Measurements from ENCODE around the gene ADISSP.
"Not testable (repeated sequence)": the region's sequence is repeated elsewhere in the genome, so short reads cannot be mapped to it uniquely, and the experiment has no call there.

The ADISSP gene

DNA sequence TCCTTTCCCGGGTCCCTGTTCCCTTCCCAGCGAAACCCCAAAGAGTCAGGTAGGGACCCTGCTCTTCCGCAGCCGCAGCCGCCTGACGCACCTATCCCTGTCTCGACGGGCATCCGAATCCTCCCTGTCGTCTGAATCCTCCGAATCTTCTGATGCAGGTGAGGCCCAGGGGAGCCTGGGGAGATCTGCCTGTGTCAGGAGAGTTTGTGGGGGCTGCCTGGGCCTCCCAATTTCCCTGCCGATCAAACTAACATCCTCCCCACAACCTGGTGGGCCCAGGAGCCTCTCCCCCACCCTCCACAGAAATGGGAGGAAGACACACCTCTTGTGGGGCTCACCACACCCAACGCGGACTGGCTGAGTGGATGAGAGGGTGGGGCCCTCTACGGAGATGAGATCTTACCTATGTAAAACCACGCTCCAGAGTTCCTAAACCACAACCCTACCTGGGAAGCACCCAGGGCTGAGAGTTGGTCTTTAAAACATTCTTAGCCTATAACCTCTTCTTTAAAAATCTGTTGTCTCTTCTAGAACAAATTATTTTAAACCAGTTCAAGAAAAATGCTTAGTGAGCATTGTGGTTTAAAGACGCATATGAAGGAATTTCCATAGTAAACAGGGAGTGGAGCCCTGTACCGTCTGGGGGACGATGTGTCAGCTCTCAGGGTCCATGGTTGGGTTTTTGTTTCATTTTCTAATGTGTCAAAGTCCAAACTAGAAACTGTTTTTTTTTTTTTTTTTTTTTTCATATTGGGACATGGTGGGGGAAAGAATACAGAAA, 30.2 kb upstream of the ADISSP start:
- no peak for DNase-seq (ENCODE audit: low read depth)

DNA sequence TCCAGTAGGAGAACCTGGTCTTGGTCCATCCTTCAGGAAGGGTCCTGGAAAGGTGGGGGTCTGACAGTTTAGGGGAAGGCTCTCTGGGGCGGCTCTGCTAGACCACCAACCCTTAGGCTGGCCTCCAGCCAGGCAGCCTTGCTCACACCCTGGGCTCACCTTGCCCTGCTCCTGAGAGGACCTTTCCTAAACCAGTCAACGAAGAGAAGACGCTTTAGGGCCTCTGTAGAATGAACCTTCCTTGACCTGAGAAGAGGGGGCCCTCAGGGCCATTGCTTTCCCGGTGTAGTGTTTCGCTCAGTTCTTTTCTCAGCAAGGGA, 29.6 kb upstream of the ADISSP start:
- no peak for DNase-seq (ENCODE audit: low read depth)

GRCh38 chr20:3796477-3797225, 29.1 kb upstream of the ADISSP start:
- DNase-seq (ENCODE audit: low read depth): no peak

DNA sequence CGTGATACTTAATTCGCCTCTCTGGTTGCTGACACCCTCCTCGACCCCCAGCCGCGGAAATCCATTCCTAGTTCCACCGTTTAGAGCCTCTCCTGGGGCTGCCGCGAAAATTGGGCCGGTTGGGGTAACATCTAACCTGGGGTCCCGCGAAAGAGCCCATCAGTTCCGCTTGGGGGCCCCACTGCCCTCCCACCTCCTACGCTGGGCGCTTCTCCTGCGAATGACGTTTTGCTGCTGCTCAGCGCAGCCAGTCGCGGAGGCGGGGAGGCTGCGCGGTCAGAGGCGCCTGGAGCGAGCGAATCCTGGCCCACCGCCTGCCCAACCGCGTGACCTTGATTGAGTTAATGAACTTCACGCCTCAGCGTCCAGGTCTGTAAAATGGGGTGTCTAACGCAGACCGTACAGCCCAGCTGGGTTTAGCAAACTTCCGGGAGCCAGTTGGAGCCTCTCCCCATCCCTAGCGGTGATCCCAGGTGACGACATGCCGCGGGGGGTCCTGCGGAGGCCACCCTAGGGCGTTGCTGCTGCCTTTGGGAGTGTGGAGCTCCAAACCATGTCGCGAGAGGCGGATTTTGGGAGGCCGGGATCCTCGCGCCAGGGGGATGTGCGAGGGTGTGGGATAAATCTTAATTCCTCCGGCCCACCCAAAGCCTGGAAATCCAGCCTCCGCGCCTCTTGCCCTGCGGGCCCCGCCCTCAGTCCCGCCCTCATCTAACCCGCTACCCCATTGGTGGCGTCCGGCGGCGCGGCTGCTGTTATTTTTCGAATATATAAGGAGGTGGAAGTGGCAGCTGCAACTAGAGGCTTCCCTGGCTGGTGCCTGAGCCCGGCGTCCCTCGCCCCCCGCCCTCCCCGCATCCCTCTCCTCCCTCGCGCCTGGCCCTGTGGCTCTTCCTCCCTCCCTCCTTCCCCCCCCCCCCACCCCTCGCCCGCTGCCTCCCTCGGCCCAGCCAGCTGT, 28.2 kb upstream of the ADISSP start, which contains the start of gene CDC25B:
CDC25B (plus strand) TSS at position 800 of the 958 bp plus-strand sequence. CDS start 222 bp downstream, outside the sequence.
- DNase-seq (ENCODE audit: low read depth): peak; percentile 89

- no peak for DNase-seq (ENCODE audit: low read depth)
Measured at GRCh38 chr20:3794701-3795420, 27.3 kb upstream of the ADISSP start.

DNA sequence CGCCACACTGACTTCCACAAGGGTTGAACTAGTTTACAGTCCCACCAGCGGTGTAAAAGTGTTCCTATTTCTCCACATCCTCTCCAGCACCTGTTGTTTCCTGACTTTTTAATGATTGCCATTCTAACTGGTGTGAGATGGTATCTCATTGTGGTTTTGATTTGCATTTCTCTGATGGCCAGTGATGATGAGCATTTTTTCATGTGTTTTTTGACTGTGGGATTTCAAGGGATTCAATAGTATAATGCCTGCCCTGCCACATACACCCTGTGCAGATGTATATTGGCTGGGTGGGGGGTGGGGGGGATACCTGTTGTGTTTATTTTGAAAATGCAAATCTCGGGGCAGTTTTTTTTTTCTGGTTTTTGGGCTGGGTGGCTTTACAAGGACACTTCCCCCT, 26.6 kb upstream of the ADISSP start:
- DNase-seq (ENCODE audit: low read depth): not testable (repeated sequence)

DNA sequence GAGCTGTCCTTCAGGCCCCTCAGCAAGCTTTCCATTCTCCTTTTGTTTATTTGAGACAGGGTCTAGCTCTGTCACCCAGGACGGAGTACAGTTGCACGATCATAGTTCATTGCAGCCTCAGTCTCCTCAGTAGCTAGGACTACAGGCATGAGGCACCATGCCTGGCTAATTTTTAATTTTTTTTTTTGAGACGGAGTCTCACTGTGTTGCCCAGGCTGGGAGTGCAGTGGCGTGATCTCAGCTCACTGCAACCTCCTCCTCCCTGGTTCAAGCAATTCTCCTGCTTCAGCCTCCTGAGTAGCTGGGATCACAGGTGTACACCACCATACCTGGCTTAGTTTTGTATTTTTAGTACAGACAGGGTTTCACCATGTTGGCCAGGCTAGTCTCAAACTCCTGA, 21.6 kb upstream of the ADISSP start:
- DNase-seq (ENCODE audit: low read depth): not testable (repeated sequence)

- DNase-seq (ENCODE audit: low read depth): no peak
Measured at GRCh38 chr20:3788685-3789155, 21.2 kb upstream of the ADISSP start.

GRCh38 chr20:3787324-3788014, 19.9 kb upstream of the ADISSP start:
- no peak for DNase-seq (ENCODE audit: low read depth)

GRCh38 chr20:3786665-3787323, 19.2 kb upstream of the ADISSP start, which contains the start of gene CENPB:
Gene CENPB (minus strand): TSS chr20:3786740. CDS start chr20:3786483, 257 bp downstream.
- DNase-seq (ENCODE audit: low read depth): peak; percentile 89

- no peak for DNase-seq (ENCODE audit: low read depth)
Measured at GRCh38 chr20:3786126-3786484, 18.6 kb upstream of the ADISSP start.

DNA sequence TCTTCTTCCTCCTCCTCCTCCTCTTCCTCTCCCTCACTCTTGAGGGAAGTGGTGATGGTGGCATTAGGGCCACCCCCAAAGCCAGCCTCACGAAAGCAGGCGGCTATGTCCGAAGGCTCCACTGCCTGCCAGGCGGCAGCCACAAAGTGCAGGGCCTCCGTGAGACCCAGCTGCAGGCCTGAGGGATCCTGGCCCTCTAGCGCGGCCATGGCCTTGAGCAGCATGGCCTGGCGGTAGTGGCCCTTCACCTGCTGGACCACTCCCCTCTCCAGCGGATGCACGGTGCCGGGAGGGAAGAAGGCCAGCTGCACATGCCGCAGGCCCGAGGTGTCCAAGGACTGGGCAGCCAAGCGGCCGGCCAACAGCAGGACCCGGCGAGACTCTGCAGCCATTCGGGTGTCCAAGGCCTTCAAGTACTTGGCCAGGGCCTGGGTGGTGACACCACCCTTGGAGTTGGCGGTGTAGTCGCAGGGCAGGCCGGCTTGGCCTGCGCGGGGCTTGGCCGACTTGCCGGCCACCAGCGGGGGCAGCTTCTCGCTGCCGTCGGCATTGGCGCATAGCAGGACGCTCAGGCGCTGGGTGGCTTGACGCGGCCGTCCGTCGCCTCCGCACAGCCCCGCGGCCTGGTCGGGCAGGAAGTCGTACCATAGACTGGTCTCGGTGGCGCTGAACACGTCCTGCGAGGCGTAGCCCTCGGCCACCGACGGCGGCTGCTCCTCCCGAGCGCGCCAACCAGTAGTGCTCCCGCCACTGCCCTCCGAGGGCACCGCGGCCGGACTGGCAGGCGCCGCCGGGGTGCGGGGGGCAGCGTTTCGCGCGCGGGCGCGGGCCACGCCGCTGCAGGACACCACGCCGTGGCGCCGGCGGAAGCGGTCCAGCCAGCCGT, 17.9 kb upstream of the ADISSP start:
- DNase-seq (ENCODE audit: low read depth): no peak

- DNase-seq (ENCODE audit: low read depth): no peak
Measured at GRCh38 chr20:3784863-3785239, 17.3 kb upstream of the ADISSP start.

GRCh38 chr20:3784216-3784853, 16.8 kb upstream of the ADISSP start:
- DNase-seq (ENCODE audit: low read depth): no peak

GRCh38 chr20:3783511-3784195, 16.1 kb upstream of the ADISSP start:
- DNase-seq (ENCODE audit: low read depth): no peak

- DNase-seq (ENCODE audit: low read depth): no peak
Measured at GRCh38 chr20:3783068-3783489, 15.5 kb upstream of the ADISSP start.

GRCh38 chr20:3782597-3782996, 15.0 kb upstream of the ADISSP start:
- no peak for DNase-seq (ENCODE audit: low read depth)
